Erythroblast (primary cell): ENCODE results near the gene TRIM38.

Experiments
- GATA1 ChIP-seq: IDR thresholded peaks from 2 replicates; pipeline ENCODE4 v1.6.1; 2011; ENCODE audit warnings: low read depth, mild to moderate bottlenecking, control low read depth, low read length, moderate library complexity
- POLR2A ChIP-seq: IDR thresholded peaks from 2 replicates; pipeline ENCODE4 v1.6.1; 2011; ENCODE audit warnings: mild to moderate bottlenecking, low read length

GRCh38 chr6:25946631-25947030 is 16.0 kb upstream of the TRIM38 start:
- no peak for TF ChIP-seq POLR2A
- no peak for TF ChIP-seq GATA1
